Testis (tissue), 3 donors: ENCODE data around the gene CDKAL1. TPM values are rescaled to one million over a fixed set of nuclear protein-coding genes. Genes with fewer than 3 reads are reported as not detected.
"Not testable (repeated sequence)": the region's sequence is repeated elsewhere in the genome, so short reads cannot be mapped to it uniquely, and the experiment has no call there.

ENCODE experiments used
- DNase-seq: peaks from one replicate; pipeline ENCODE4 v3.0.0-alpha.2; 2019
- H3K27ac ChIP-seq, 2 donors: fragments of 200-600 bp; sonication (generic); one replicate each; pipeline ENCODE4 v1.5.1; 2019
- H3K27me3 ChIP-seq: fragments of 200-600 bp; sonication (generic); one replicate; pipeline ENCODE4 v1.5.1; 2019
- H3K36me3 ChIP-seq: fragments of 200-600 bp; sonication (generic); one replicate; pipeline ENCODE4 v1.5.1; 2017; ENCODE audit warnings: low read depth; ENCODE audit errors: missing control alignments
- H3K4me1 ChIP-seq: fragments of 200-600 bp; sonication (generic); one replicate; pipeline ENCODE4 v1.5.1; 2019
- H3K4me3 ChIP-seq, 2 donors: fragments of 200-600 bp; sonication (generic); one replicate each; pipeline ENCODE4 v1.5.1; 2017 to 2019
- H3K9me3 ChIP-seq: fragments of 200-600 bp; sonication (generic); one replicate; pipeline ENCODE4 v1.5.1; 2017
- POLR2A ChIP-seq: fragments of 450-650 bp; IDR thresholded peaks from one replicate; pipeline ENCODE4 v1.6.1; 2017; ENCODE audit warnings: antibody characterized with exemption, mild to moderate bottlenecking, moderate library complexity
- WGBS, 2 donors: methylation state at CpG; one replicate each; pipeline ENCODE4 v1.1.5; 2018; 5-methylcytosine and 5-hydroxymethylcytosine counted together
- intact Hi-C: fragments of 100-400 bp; cut with DNase I; formaldehyde crosslinking; loops from one replicate; pipeline ENCODE4 v1.15.1; 2023; ENCODE audit warnings: low total_unique reads
- polyA plus RNA-seq: library from polyadenylated mRNA; stranded (reverse); fragments of 350-450 nt; fragmentation: Illumina TruSeq; extraction: RNeasy Lipid Tissue Mini Kit (QIAGEN cat#74804); gene quantifications from one replicate; pipeline ENCODE4 v1.2.3, GENCODE V29; 2014; ENCODE audit warnings: low read depth, low replicate concordance; ENCODE audit not compliant: insufficient read depth
- total RNA-seq, 2 donors: library from RNA; depleted of rRNA; stranded (reverse); fragments of >200 nt; gene quantifications; one replicate each; pipeline ENCODE4 v1.2.3, GENCODE V29; 2016
- TF ChIP-seq, protein P1 (sequence below), 3 experiments: fragments of 450-650 bp in 2 of 3; fragments of 200-600 bp in 1 of 3; sonication (generic) in 1 of 3; IDR thresholded peaks; one replicate each; pipeline ENCODE4 v1.5.1; 2016 to 2019; ENCODE audit warnings: antibody characterized with exemption in 3 of 3, mild to moderate bottlenecking in 2 of 3, moderate library complexity in 1 of 3

CDKAL1 gene
- total and polyA plus RNA-seq, 3 donors from 2014 or later = 11.1 to 18.5 (median 16.1) TPM

DNA sequence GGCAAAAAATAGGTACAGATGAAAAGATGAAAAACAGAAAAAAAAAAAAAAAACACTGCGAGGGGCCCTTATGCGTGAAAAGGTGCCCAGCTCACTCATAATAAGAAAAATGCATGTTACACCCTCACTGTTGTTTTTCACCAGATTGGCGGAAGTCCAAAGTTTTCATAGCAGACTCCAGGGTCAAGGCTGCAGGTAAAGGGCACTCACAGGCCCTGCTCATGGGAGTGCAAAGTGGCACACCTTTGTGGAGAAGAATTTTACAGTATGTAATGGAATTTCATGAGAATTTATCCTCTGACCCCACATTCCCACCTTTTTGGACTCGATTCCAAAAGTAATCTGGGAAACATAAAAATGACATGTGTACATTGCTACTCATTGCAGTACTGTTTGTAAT is 108.2 kb downstream of the CDKAL1 start:
- intact Hi-C loops = no loop called here
- Histone ChIP-seq H3K36me3 (no peaks in the 10 kb centered on the region), H3K4me1 (no peaks in the 10 kb centered on the region), H3K9me3 (no peaks in the 10 kb centered on the region), H3K4me3 (no peak overlapping the region), H3K27ac (no peak overlapping the region), H3K27me3 (no peaks in the 10 kb centered on the region)
- WGBS, 2 donors = 88 to 92% methylated on average over 4 of the region's 4 CpGs
- TF ChIP-seq POLR2A = no peak
- TF ChIP-seq, protein P1, sequence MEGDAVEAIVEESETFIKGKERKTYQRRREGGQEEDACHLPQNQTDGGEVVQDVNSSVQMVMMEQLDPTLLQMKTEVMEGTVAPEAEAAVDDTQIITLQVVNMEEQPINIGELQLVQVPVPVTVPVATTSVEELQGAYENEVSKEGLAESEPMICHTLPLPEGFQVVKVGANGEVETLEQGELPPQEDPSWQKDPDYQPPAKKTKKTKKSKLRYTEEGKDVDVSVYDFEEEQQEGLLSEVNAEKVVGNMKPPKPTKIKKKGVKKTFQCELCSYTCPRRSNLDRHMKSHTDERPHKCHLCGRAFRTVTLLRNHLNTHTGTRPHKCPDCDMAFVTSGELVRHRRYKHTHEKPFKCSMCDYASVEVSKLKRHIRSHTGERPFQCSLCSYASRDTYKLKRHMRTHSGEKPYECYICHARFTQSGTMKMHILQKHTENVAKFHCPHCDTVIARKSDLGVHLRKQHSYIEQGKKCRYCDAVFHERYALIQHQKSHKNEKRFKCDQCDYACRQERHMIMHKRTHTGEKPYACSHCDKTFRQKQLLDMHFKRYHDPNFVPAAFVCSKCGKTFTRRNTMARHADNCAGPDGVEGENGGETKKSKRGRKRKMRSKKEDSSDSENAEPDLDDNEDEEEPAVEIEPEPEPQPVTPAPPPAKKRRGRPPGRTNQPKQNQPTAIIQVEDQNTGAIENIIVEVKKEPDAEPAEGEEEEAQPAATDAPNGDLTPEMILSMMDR (IDR thresholded peaks at IDR 0.05) = no peak
- no peak for DNase-seq

DNA sequence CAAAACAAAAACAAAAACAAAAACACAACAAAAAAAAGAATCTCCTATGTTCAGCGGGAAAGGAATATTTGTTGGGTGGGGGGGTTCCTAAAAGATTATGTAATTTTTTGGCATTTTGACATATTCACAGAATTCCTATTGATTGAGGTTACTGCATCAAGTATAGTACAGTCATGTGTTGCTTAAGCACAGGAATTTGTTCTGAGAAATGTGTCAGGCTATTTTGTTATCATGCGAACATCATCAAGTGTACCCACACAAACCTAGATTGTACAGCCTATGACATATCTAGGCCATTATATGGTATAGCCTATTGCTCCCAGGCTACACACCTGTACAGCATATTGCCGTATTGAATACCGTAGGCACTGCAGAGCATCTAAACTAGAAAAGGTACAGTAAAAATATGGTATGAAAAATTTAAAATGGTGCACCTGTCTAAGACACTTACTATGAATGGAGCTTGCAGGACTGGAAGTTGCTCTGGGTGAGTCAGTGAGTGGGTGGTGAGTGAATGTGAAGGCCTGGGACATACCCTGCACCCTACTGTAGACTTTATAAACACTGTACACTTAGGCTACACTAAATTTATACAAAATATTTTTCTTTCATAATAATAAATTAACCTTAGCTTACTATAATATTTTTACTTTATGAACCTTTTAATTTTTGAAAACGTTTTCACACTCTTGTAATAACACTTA is 110.6 kb downstream of the CDKAL1 start:
- intact Hi-C loops = no loop called here
- no peak overlapping the region for H3K27ac ChIP-seq
- H3K4me1 ChIP-seq = no peaks in the 10 kb centered on the region
- WGBS, 2 donors = 83 to 92% methylated on average over 5 of the region's 5 CpGs
- no peak overlapping the region for H3K4me3 ChIP-seq
- TF ChIP-seq, protein P1 (IDR thresholded peaks at IDR 0.05) = no peak
- no peak for TF ChIP-seq POLR2A
- DNase-seq = no peak
- no peaks in the 10 kb centered on the region for H3K9me3 ChIP-seq
- H3K36me3 ChIP-seq = no peaks in the 10 kb centered on the region
- no peaks in the 10 kb centered on the region for H3K27me3 ChIP-seq

GRCh38 chr6:20645572-20645971 is 111.3 kb downstream of the CDKAL1 start:
- intact Hi-C loops, DNase-seq, H3K9me3 ChIP-seq, H3K4me1 ChIP-seq, H3K27ac ChIP-seq, H3K27me3 ChIP-seq, H3K4me3 ChIP-seq, H3K36me3 ChIP-seq: not testable (repeated sequence)
- WGBS, 2 donors = 81 to 93% methylated on average over 6 of the region's 6 CpGs

DNA sequence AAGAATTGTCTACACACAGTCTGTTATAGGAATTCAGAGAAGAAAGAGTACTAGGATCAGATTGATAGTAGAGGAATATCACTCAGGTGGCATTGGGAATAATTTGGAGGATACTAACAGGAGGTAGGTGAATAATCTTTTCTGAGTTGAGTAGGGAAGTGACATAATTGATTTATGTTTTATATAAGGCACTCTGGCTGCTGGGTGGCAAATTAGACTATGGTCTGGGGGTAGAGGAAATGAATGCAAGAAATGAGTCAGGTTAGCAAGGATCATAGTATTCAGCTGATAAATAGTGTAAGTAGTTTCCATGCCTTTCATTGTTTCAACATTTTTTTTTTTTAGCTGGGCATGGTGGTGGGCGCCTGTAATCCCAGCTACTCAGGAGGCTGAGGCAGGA is 113.3 kb downstream of the CDKAL1 start:
- intact Hi-C loops = no loop called here

GRCh38 chr6:20649696-20650470 is 115.6 kb downstream of the CDKAL1 start:
- DNase-seq, H3K27ac ChIP-seq, H3K4me3 ChIP-seq, intact Hi-C loops, H3K4me1 ChIP-seq, H3K36me3 ChIP-seq, H3K27me3 ChIP-seq, H3K9me3 ChIP-seq: not testable (repeated sequence)
- 92 to 95% methylated on average over 7 of the region's 7 CpGs for WGBS, 2 donors

More for the DNA sequence above, 113.3 kb downstream of the CDKAL1 start:
- Histone ChIP-seq H3K9me3 (no peaks in the 10 kb centered on the region), H3K4me3 (no peak overlapping the region), H3K36me3 (no peaks in the 10 kb centered on the region), H3K4me1 (no peaks in the 10 kb centered on the region), H3K27ac (no peak overlapping the region), H3K27me3 (no peaks in the 10 kb centered on the region)
- DNase-seq = no peak
- no peak for TF ChIP-seq POLR2A
- TF ChIP-seq, protein P1 (IDR thresholded peaks at IDR 0.05) = no peak
- WGBS, 2 donors = 93 to 97% methylated on average over 1 of the region's 1 CpG
